GM12872 (cell line): Measurements from ENCODE around the gene DAB1.

Experiments used
- TF ChIP-seq, protein P1 (sequence below): IDR thresholded peaks from 3 replicates; pipeline ENCODE4 v1.5.1; 2011; ENCODE audit warnings: low read depth, mild to moderate bottlenecking, low read length, moderate library complexity; ENCODE audit not compliant: insufficient read depth

DAB1 gene

GRCh38 chr1:57167997-57168396 is 255.9 kb downstream of the DAB1 start:
- TF ChIP-seq, protein P1, sequence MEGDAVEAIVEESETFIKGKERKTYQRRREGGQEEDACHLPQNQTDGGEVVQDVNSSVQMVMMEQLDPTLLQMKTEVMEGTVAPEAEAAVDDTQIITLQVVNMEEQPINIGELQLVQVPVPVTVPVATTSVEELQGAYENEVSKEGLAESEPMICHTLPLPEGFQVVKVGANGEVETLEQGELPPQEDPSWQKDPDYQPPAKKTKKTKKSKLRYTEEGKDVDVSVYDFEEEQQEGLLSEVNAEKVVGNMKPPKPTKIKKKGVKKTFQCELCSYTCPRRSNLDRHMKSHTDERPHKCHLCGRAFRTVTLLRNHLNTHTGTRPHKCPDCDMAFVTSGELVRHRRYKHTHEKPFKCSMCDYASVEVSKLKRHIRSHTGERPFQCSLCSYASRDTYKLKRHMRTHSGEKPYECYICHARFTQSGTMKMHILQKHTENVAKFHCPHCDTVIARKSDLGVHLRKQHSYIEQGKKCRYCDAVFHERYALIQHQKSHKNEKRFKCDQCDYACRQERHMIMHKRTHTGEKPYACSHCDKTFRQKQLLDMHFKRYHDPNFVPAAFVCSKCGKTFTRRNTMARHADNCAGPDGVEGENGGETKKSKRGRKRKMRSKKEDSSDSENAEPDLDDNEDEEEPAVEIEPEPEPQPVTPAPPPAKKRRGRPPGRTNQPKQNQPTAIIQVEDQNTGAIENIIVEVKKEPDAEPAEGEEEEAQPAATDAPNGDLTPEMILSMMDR, result no peak

DNA sequence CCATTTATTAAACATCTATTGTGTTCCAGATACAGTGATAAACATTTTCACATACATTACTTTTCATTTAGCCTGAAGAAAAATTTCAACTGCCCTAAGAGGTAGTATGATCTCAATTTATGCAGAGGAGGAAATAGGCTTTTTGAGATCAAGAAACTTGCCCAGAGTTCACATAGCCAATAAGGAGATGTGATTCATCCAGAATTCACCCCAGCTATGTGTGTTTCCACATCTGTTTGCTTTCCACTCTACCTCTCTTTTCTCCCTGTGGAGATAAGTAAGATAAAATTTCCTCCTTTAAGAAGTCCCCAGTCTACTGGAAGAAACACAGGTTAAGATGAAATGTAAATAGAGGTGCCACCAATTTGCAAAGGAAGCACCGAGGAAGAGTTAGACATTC is 258.3 kb downstream of the DAB1 start:
- TF ChIP-seq, protein P1, result no peak

GRCh38 chr1:57164584-57164983 is 259.3 kb downstream of the DAB1 start:
- TF ChIP-seq, protein P1, result no peak

DNA sequence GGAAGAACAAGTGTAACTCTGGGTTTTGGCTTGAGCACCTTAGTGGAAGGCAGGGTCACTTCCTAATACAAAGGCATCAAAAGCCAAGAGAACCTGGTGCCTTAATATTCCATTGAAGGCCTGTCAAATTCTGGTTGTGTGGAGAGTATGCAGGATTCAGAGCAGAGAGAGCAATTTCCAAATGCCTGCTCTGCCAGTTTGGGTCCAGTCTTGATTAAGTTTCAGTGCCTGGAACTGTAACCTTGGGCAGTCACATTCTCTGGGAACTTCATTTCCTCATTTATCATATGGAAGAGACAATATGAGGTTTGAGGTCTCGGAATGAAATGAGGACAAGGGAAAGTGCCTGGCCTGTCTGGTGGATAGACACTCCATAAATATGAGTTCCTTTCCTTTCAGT is 260.1 kb downstream of the DAB1 start:
- TF ChIP-seq, protein P1, result no peak

- TF ChIP-seq, protein P1, result no peak
Observed at GRCh38 chr1:57163325-57163724, 260.5 kb downstream of the DAB1 start.

DNA sequence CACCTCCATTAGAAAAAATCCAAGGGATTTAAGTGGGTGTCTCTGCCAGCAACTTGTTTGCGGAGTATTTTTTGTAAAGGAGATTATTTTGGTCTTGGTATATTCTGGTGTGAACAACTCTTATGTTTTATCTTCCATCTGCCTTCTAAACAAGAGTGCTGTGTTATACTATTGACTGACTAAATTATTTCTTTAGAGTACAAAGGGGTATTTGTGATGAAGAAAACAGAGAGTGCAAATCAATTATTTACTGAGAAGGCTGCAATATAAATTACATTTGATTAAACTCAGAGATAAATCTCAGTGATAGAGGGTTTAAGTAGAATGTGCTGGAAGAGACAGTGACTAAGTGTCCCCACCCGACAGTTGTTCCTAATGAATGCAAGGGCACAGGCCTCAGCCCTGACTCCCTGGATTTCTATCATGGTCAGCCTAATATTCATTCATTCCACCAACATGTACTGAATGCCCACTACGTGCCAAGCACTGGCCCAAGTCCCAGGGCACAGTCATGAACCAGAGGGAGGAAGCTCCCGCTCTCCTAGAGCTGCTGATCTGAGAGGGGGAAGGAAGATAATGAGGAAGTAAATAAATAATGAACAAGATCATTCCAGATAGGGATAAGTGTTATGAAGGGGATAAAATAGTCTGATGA is 261.1 kb downstream of the DAB1 start:
- TF ChIP-seq, protein P1, result no peak

- TF ChIP-seq, protein P1, result no peak
Observed at GRCh38 chr1:57160594-57160993, 263.3 kb downstream of the DAB1 start.
